SIG-M5 (cell line): ENCODE data around the gene MCF2.
"Not testable (repeated sequence)": the region's sequence is repeated elsewhere in the genome, so short reads cannot be mapped to it uniquely, and the experiment has no call there.

Source experiments
- DNase-seq: peaks from one replicate; lab custom pipeline; 2025; lab: John Stamatoyannopoulos, UW

MCF2 gene, protein sequence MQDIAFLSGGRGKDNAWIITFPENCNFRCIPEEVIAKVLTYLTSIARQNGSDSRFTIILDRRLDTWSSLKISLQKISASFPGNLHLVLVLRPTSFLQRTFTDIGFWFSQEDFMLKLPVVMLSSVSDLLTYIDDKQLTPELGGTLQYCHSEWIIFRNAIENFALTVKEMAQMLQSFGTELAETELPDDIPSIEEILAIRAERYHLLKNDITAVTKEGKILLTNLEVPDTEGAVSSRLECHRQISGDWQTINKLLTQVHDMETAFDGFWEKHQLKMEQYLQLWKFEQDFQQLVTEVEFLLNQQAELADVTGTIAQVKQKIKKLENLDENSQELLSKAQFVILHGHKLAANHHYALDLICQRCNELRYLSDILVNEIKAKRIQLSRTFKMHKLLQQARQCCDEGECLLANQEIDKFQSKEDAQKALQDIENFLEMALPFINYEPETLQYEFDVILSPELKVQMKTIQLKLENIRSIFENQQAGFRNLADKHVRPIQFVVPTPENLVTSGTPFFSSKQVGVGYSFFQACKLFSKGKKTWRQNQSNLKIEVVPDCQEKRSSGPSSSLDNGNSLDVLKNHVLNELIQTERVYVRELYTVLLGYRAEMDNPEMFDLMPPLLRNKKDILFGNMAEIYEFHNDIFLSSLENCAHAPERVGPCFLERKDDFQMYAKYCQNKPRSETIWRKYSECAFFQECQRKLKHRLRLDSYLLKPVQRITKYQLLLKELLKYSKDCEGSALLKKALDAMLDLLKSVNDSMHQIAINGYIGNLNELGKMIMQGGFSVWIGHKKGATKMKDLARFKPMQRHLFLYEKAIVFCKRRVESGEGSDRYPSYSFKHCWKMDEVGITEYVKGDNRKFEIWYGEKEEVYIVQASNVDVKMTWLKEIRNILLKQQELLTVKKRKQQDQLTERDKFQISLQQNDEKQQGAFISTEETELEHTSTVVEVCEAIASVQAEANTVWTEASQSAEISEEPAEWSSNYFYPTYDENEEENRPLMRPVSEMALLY

GRCh38 chrX:139708067-139708466 is at the start of gene MCF2:
Gene MCF2 (minus strand): TSS chrX:139708167. CDS start chrX:139651744, 56,423 bp downstream.
- no peak for DNase-seq

DNA sequence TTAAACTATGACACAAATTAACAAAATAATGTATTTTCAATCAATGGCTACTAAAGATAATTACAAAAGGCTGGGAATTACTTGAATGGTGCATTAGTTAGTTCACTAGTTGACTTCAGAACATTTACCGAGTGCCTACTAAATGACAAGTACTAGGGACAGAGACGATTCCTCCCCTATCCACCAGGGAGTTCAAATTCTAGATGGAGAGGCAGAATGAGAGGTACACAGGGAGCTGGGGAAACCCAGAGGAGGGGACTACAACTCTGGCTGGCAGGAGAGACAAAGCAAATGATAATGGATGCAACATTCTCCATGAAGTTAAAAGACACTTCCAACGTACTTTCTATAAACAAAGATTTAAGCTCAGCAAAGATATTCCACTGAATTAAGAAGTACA is 43.1 kb upstream of the MCF2 start:
- no peak for DNase-seq

DNA sequence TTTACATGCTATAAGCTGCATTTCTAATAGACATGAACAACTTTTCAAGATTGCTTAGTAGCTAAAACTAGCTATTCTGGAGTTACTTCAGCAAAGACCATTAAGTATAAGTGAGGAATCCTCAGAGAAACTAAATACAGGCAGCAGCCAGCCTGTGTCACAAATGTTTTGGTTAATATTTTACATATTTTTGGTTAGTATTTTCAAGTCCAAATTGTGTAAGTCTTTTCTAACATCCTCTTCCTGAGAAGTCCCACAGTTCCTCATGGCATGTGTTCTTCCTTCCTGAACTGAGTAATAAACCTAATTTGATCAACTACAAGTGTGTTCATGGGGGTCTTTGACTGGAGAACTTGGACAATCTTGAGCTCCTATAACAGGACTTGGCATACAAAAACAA is 42.4 kb upstream of the MCF2 start:
- no peak for DNase-seq

DNA sequence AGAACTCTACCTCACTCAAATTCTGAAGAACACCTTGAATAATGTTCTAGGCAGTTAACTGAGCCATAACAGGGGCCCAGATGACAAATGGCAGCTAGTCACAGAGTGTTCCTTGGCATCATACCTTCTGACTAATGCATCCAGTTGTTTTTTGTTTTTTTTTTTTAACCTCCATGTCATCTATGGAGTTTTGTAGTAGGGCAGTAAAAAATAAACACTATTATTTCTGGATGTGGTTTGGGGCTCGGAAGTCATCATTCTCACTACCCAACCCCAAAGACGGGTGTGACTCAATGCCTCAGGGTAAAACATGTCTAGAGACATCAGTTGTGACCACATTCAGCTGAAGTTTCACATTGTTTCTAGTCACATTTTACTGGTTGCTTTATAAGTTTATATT is 31.2 kb upstream of the MCF2 start:
- no peak for DNase-seq

- DNase-seq: no peak
Measured at GRCh38 chrX:139738581-139738980, 30.6 kb upstream of the MCF2 start.

- no peak for DNase-seq
Measured at GRCh38 chrX:139736151-139736550, 28.2 kb upstream of the MCF2 start.

DNA sequence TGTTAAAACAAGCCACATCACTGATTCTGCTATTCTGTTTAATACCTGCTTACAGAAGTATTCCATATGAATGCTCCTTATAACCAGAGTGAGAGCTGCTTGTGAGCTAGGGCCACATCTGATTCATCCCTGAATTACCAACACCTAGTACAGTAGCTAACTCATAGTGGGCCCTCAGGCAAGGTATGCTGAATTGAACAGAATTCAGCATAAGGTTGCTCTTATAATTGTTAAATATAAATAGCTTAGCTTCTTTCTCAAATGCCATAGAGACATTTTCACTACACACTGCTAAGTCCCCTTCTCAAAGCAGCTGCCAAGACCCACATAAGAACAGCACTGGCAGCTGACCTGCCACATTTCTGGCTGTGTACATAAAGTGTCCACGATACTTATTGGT is 27.0 kb upstream of the MCF2 start:
- DNase-seq: no peak

DNA sequence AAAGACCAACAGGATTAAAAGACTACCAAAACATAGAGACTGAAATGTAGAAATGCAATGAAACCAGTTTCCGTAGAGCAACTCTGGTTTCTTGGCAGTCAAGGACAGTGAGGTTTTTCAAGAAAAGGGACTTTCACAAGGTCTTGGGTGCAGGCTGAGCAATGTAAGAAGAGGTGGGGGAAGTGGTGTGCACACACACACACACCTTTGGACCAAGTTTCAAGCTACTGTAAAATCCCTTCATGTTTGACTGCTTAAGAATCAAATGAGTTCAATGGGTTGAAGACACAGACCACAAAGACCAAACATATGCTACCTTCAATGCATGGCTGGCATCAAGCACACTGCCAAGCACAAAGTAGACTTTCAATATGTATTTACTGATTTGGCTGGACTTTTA is 17.8 kb upstream of the MCF2 start:
- DNase-seq: no peak

GRCh38 chrX:139724626-139725025 is 16.7 kb upstream of the MCF2 start:
- no peak for DNase-seq

DNA sequence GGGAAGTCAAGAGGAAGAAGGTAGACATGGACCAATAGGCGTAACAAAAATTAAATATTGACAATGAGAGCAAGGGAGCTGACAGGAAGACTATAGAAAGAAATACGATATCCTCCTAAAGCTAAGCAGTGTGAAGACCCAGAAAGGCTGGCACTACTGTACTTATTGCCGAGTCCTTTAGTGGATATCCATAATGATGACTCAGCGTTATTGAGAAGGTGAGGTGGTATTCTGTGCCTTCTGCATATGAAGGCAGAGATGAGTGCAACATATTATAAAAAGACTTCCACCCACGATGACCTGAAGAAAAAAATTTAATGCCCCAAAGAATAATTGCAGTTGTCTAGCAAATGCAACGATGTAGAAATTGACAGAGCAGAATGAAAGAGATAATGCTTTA is 13.0 kb upstream of the MCF2 start:
- DNase-seq: no peak

- no peak for DNase-seq
Measured at GRCh38 chrX:139720136-139720535, 12.2 kb upstream of the MCF2 start.

GRCh38 chrX:139702658-139703057 is 5.3 kb downstream of the MCF2 start:
- no peak for DNase-seq

DNA sequence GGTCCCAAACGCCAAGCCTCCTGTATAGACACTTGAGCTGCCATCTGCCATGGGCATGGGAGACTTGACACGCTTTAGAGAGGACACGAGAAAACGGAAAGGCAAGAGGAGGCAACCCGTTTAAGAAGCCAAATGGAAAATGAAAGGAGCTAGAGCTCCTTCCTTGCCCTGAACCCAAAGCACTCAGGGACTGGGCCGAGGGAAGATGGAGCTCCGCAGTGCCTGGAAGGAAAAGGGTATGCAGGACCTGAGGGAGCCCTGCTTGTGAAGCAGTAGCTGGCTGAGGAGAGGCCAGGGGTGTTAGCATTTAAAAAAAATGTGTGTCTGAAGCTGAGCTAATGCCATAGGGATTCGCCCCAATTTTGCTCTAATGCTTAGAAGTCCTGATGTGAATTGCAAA is 15.1 kb downstream of the MCF2 start:
- no peak for DNase-seq

DNA sequence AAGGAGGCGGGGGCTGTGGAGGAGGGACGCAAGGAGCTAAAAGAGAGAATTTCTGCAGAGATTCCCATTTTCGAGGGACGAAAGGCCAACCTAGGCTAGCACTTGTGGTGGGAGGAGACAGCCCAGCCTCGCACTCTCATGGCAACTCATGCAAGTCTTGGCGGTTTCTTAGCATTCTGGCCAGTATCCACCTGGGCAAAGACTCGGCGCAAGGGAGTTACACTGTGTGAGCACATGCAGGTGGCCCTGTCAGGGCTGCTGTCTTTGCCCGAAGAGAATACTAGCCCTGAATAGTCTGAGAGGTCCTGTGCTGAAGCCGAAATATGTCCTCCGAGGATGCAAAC is 15.5 kb downstream of the MCF2 start:
- DNase-seq: no peak

DNA sequence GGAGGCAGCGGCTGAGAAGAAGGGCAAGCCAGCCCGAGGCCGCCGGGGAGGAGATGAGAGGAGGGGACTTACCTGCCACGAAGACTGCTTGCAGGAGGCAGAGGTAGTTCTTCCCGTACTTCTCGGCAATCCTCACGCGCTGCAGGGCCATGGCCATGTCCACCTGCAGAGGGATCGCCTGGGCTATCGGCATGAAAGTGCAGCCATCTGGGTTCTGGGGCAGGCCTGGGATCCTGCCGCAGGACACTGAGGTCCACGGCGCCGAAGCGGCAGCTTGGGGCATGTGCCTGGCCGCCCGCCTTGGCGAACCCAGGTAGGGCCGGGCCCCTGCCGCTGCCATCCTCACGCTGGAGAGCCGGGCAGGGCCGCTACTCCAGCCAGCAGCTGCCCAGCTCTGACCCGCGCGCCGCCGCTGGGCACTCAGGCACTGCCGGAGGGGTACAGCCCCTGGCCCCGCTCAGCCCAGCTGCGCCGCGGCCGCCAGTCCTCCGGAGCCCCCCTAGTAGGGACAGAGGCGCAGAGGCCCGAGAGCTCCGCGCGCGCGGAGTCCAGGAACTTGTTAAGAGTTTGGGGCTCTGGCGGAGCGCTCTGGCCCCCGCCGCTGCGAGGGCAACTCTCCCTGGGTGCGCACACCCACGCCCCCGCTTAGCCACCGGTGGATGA is 16.0 kb downstream of the MCF2 start:
- no peak for DNase-seq

DNA sequence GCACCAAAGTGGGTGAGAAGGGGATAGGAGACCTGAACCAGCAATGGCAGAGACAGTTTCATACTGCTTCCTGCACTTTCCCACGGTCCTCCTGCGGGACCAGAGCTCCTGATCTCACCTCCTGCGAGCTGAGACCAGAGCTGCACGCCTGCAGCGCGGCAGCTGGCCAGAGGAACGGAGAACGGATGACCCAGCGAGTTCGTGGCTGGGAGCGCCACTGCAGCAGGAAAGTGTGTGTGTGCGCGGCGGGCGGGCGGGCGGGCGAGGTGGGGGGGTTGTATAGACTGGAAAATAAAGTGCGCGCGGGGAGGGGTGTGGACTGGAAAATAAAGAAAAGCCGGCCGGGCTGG is 16.5 kb downstream of the MCF2 start:
- no peak for DNase-seq

GRCh38 chrX:139685175-139685574 is 22.8 kb downstream of the MCF2 start:
- not testable (repeated sequence) for DNase-seq

DNA sequence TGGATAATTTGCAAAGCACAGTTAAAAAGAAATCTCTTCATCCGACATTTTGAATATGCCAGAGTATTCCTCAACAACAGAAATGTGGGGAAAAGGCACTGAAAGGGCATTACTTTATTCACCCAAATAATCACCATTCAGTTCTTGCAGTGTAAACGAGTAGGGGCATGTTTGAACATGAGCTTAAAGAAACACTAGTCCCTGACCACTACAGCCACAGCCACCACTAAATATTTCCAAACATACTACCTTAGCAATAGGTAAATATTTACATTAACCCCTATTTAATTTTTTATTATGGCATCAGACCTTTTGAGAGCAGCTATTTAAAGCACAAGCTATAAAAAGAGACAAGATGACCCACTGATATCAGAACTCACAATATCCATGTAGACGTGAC is 27.6 kb downstream of the MCF2 start:
- DNase-seq: no peak

GRCh38 chrX:139647597-139647996 is 60.4 kb downstream of the MCF2 start:
- no peak for DNase-seq

GRCh38 chrX:139642241-139642927 is 65.6 kb downstream of the MCF2 start:
- no peak for DNase-seq

DNA sequence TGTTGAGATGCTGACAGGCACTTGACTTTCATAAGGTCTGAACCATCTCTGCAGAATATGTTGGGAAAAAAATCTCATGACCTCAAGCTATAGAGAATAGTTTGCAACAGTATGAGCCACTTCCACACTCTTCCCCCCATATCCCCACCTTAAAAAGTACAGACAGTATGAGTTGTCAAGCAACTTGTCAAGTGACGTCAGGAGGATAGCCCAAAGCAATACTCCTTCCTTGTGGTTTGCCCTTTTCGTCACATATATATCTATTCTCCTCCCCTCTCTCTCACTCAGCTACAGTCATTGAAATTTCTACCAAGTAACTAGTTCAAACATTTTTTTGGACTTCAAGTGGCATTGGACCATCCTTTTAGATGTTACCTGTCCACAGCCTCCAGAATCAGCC is 67.7 kb downstream of the MCF2 start:
- no peak for DNase-seq

GRCh38 chrX:139639253-139639652 is 68.7 kb downstream of the MCF2 start:
- no peak for DNase-seq
